K562 (cell line): ENCODE data around the gene MXRA7. TPM values are rescaled to one million over a fixed set of nuclear protein-coding genes. Genes with fewer than 3 reads are reported as not detected.

Experiments
- ATAC-seq: fragments of 200-7000 bp; cut with Tn5 transposase; 3 replicates; pipeline ENCODE4 v1.9.1; 2020; ENCODE audit warnings: moderate library complexity
- BruUV-seq: library from RNA; stranded (reverse); fragments of 400-500 nt; replicated peaks from 2 replicates; lab custom pipeline; 2021; lab: Mats Ljungman, UMichigan
- CTCF ChIA-PET: fragments of 300-600 bp; formaldehyde crosslinking; extraction: SDS; loops from one replicate; lab custom pipeline; 2021; ENCODE audit warnings: low intra/inter-chr PET ratio; lab: Yijun Ruan, JAX
- POLR2A ChIA-PET: fragments of 300-600, 350-650 bp; sonication (Branson Sonifier 250); formaldehyde crosslinking; extraction: SDS; loops from one replicate; lab custom pipeline; 2021; ENCODE audit warnings: antibody characterized with exemption, inconsistent platforms; lab: Yijun Ruan, JAX
- DNase-seq, 4 experiments: peaks; one replicate each; pipeline versions ENCODE4 v3.0.0 to v3.0.0-alpha.2; 2011 to 2018; ENCODE audit warnings: low spot score in 3 of 4, mixed read lengths in 3 of 4; ENCODE audit errors: extremely low read depth in 1 of 4
- FAIRE-seq: peaks from 2 replicates; lab custom pipeline; 2011; peaks lifted over from hg19 to GRCh38; lab: Jason Lieb, UNC
- H2AFZ ChIP-seq: 2 replicates; pipeline ENCODE4 v1.6.0; 2011; ENCODE audit warnings: low read depth, low read length, control low read depth, inconsistent platforms
- H3K27ac ChIP-seq: fragments of 200-600 bp; 3 replicates; pipeline ENCODE4 v1.8.0; 2011; ENCODE audit warnings: low read depth, mild to moderate bottlenecking, control low read depth, inconsistent platforms, low read length, moderate library complexity, mixed read lengths; ENCODE audit errors: extremely low read depth
- H3K27me3 ChIP-seq, 2 experiments: fragments of 300-600 bp in 1 of 2; 2 replicates in 1 of 2; 3 replicates in 1 of 2; pipeline versions ENCODE4 v1.6.0 to v1.8.0; 2011; ENCODE audit warnings: inconsistent platforms in 2 of 2, low read length in 2 of 2, mild to moderate bottlenecking in 1 of 2, mixed read lengths in 1 of 2, moderate library complexity in 1 of 2; ENCODE audit not compliant: control insufficient read depth in 2 of 2, insufficient read depth in 2 of 2
- H3K36me3 ChIP-seq: fragments of 300-600 bp; 3 replicates; pipeline ENCODE4 v1.8.0; 2011; ENCODE audit warnings: mild to moderate bottlenecking, low read length, inconsistent platforms; ENCODE audit not compliant: control insufficient read depth, insufficient read depth
- H3K4me1 ChIP-seq, 2 experiments: fragments of 200-600 bp in 1 of 2; replicated peaks in 1 of 2; 2 replicates in 1 of 2; 3 replicates in 1 of 2; pipeline versions ENCODE4 v1.5.1 to v1.8.0; 2011; ENCODE audit warnings: inconsistent platforms in 2 of 2, low read length in 2 of 2, mild to moderate bottlenecking in 1 of 2, mixed read lengths in 1 of 2, moderate library complexity in 1 of 2; ENCODE audit not compliant: control insufficient read depth in 2 of 2, insufficient read depth in 2 of 2
- H3K4me2 ChIP-seq: 2 replicates; pipeline ENCODE4 v1.6.1; 2011; ENCODE audit warnings: low read length, control low read depth, inconsistent platforms, mixed read lengths; ENCODE audit not compliant: insufficient read depth
- H3K4me3 ChIP-seq: fragments of 200-600 bp; sonication (generic), shearing (Covaris generic); 2 replicates; pipeline ENCODE4 v1.5.1; 2016; ENCODE audit warnings: control low read depth, inconsistent platforms
- H3K79me2 ChIP-seq: fragments of 200-600 bp; 3 replicates; pipeline ENCODE4 v1.8.0; 2011; ENCODE audit warnings: low read length, inconsistent platforms; ENCODE audit not compliant: control insufficient read depth, insufficient read depth
- H3K9ac ChIP-seq, 2 experiments: 2 replicates each; pipeline versions ENCODE4 v1.6.0 to v1.6.1; 2011; ENCODE audit warnings: low read depth in 2 of 2, low read length in 2 of 2, control low read depth in 1 of 2, inconsistent platforms in 1 of 2, mild to moderate bottlenecking in 1 of 2, mixed read lengths in 1 of 2; ENCODE audit not compliant: insufficient read depth in 1 of 2
- H3K9me1 ChIP-seq: one replicate; pipeline ENCODE4 v1.6.0; 2011; ENCODE audit warnings: inconsistent platforms, mild to moderate bottlenecking, low read length, moderate library complexity; ENCODE audit not compliant: control insufficient read depth, insufficient read depth
- H3K9me3 ChIP-seq: replicated peaks from 2 replicates; pipeline ENCODE4 v1.5.1; 2011; ENCODE audit warnings: low read depth, low read length, inconsistent platforms; ENCODE audit not compliant: control insufficient read depth, insufficient read depth
- H4K20me1 ChIP-seq: replicated peaks from 2 replicates; pipeline ENCODE4 v1.6.1; 2011; ENCODE audit warnings: low read length, inconsistent platforms, mixed read lengths; ENCODE audit not compliant: control insufficient read depth, insufficient read depth
- HDAC8 ChIP-seq: fragments of 450-650 bp; IDR thresholded peaks from 2 replicates; pipeline ENCODE4 v1.6.1; 2016; ENCODE audit warnings: mild to moderate bottlenecking, missing genetic modification characterization, moderate library complexity, missing compliant biosample characterization
- ILK ChIP-seq: fragments of 450-650 bp; IDR thresholded peaks from 2 replicates; pipeline ENCODE4 v1.6.1; 2016; ENCODE audit warnings: missing genetic modification characterization, low read depth, mild to moderate bottlenecking, missing compliant biosample characterization, moderate library complexity, borderline replicate concordance
- MTA1 ChIP-seq: fragments of 450-650 bp; IDR thresholded peaks from 2 replicates; pipeline ENCODE4 v1.6.1; 2017; ENCODE audit warnings: borderline replicate concordance
- NBN ChIP-seq: fragments of 450-650 bp; IDR thresholded peaks from 2 replicates; pipeline ENCODE4 v1.6.1; 2016; ENCODE audit warnings: low read depth, mild to moderate bottlenecking
- NCOA1 ChIP-seq: fragments of 450-650 bp; IDR thresholded peaks from 2 replicates; pipeline ENCODE4 v1.6.1; 2016; ENCODE audit warnings: low read depth
- PHF21A ChIP-seq: fragments of 450-650 bp; IDR thresholded peaks from 2 replicates; pipeline ENCODE4 v1.6.1; 2017; ENCODE audit warnings: low read depth, borderline replicate concordance
- SAP30 ChIP-seq: fragments of 200-600 bp; sonication (generic); IDR thresholded peaks from 2 replicates; pipeline ENCODE4 v1.6.1; 2012; ENCODE audit warnings: borderline replicate concordance, low read depth, mild to moderate bottlenecking, moderate library complexity, low read length, control low read depth, inconsistent platforms; ENCODE audit not compliant: insufficient read depth, poor library complexity, severe bottlenecking
- SMARCE1 ChIP-seq: fragments of 450-650 bp; IDR thresholded peaks from 2 replicates; pipeline ENCODE4 v1.7.1; 2016; ENCODE audit warnings: mild to moderate bottlenecking
- XRCC5 ChIP-seq: fragments of 200-400 bp; formaldehyde crosslinking; IDR thresholded peaks from 2 replicates; pipeline ENCODE4 v1.6.1; 2017; ENCODE audit warnings: low read depth, mild to moderate bottlenecking, low read length
- ZNF197 ChIP-seq: fragments of 200-800 bp; sonication (Bioruptor generic); IDR thresholded peaks from 2 replicates; pipeline ENCODE4 v1.6.1; 2016; ENCODE audit warnings: low read depth, missing genetic modification characterization, missing compliant biosample characterization
- ZNF347 ChIP-seq: fragments of 450-650 bp; formaldehyde crosslinking; IDR thresholded peaks from 2 replicates; pipeline ENCODE4 v1.4.0; 2020; ENCODE audit warnings: low read depth, mild to moderate bottlenecking, moderate library complexity
- ZNF445 ChIP-seq: fragments of 250-450 bp; sonication (Bioruptor Pico); IDR thresholded peaks from 2 replicates; pipeline ENCODE4 v1.4.0; 2020; ENCODE audit warnings: low read depth, mild to moderate bottlenecking, moderate library complexity
- ZNF717 ChIP-seq: fragments of 250-450 bp; sonication (Bioruptor Pico); IDR thresholded peaks from 2 replicates; pipeline ENCODE4 v1.5.0; 2021
- WGBS: fragments of 100-300 bp; shearing (Covaris generic); methylation state at CpG from one replicate; pipeline ENCODE4 v1.1.6; 2016; ENCODE audit warnings: low coverage, mixed read lengths; ENCODE audit not compliant: insufficient coverage; ENCODE audit errors: missing lambda C conversion rate; 5-methylcytosine and 5-hydroxymethylcytosine counted together
- in situ Hi-C: fragments of 300-500 bp; cut with MboI; formaldehyde crosslinking; loops from 4 replicates; pipeline ENCODE4 v1.15.0; 2018; ENCODE audit warnings: inconsistent platforms, mixed read lengths
- intact Hi-C: fragments of 100-400 bp; cut with micrococcal nuclease; formaldehyde crosslinking; loops from 2 replicates; pipeline ENCODE4 v1.14.2; 2022
- polyA plus RNA-seq, 8 experiments: library from polyadenylated mRNA; depleted of rRNA in 4 of 8; stranded (reverse) in 5 of 8; unstranded in 3 of 8; fragments of >200 nt; fragmentation: Nextera tagmentation in 2 of 8; fragmentation: Illumina TruSeq in 1 of 8; extraction: Ambion mirVana in 2 of 8; extraction: Trizol in 1 of 8; gene quantifications; 2 replicates each; pipeline versions ENCODE4 v1.2.1 to v1.2.3, GENCODE V29; 2011 to 2014; ENCODE audit warnings: inconsistent platforms in 1 of 8, missing spikeins in 1 of 8
- total RNA-seq, 7 experiments: library from RNA; depleted of rRNA in 6 of 7; stranded (reverse); fragments of >200 nt in 6 of 7; fragmentation: Illumina TruSeq in 2 of 7; extraction: Trizol in 2 of 7; gene quantifications; 2 replicates each; pipeline versions ENCODE4 v1.2.1 to v1.2.3, GENCODE V29; 2011 to 2021; ENCODE audit warnings: low replicate concordance in 1 of 7
- TF ChIP-seq, protein P1 (sequence below), 2 experiments: fragments of 450-650 bp in 1 of 2; IDR thresholded peaks; 2 replicates each; pipeline ENCODE4 v1.6.1; 2011 to 2017; ENCODE audit warnings: low read depth in 2 of 2, antibody characterized with exemption in 1 of 2, borderline replicate concordance in 1 of 2, low read length in 1 of 2, mild to moderate bottlenecking in 1 of 2, mixed read lengths in 1 of 2; ENCODE audit not compliant: control insufficient read depth in 1 of 2
- TF ChIP-seq, protein P2 (sequence below): sonication (generic); formaldehyde crosslinking; IDR thresholded peaks from 2 replicates; pipeline ENCODE4 v1.9.0; 2022; ENCODE audit warnings: mild to moderate bottlenecking, missing genetic modification reagents
- TF ChIP-seq, protein P3 (sequence below): IDR thresholded peaks from 2 replicates; pipeline ENCODE4 v1.6.1; 2016; ENCODE audit warnings: missing genetic modification characterization, missing compliant biosample characterization

MXRA7 gene
- total and polyA plus RNA-seq, 9 of the 15 experiments (the other 6 are each of a cell fraction or from before 2014, with no cell fraction given): 2.6 to 38.4 (median 14.3) TPM

GRCh38 chr17:76735586-76736348 lies 25.0 kb upstream of the MXRA7 start:
- H2AFZ ChIP-seq: no peak overlapping the region
- peak overlapping the region; percentile 85 for H3K4me2 ChIP-seq
- H3K4me1 ChIP-seq: peaks cover 5 to 27% of the 10 kb centered on the region in 2 experiments
- DNase-seq (peak in 1 of 4 experiments; percentile 15), ATAC-seq (no peak), FAIRE-seq (no peak)
- H4K20me1 ChIP-seq: peaks cover 31% of the 10 kb centered on the region
- in situ Hi-C loops (no loop called here), intact Hi-C loops (loop anchor here (2.0 kb wide), 1 partner anchor 53 kb away; no protein-coding TSS in a partner anchor)
- peaks cover 90% of the 10 kb centered on the region for H3K79me2 ChIP-seq
- H3K27ac ChIP-seq: peak overlapping the region; percentile 94
- no TSS peak for BruUV-seq
- H3K27me3 ChIP-seq: no peaks in the 10 kb centered on the region
- H3K9me3 ChIP-seq: no peaks in the 10 kb centered on the region
- 0% methylated on average over 18 of the region's 20 CpGs for WGBS
- peak overlapping the region; percentile 94 to 99 for H3K9ac ChIP-seq
- ChIA-PET CTCF (interaction anchor here (1.0 kb wide), 1 partner anchor 9 kb away, joined by 3 read pairs; no protein-coding TSS in a partner anchor), POLR2A (interaction anchor here (0.6 to 8.5 kb wide), 20 partner anchors 9 to 1202 kb away, joined by 3 to 75 read pairs (median 4); partner anchors contain the start of genes JMJD6 and METTL23)
- H3K36me3 ChIP-seq: peaks cover 54% of the 10 kb centered on the region
- H3K9me1 ChIP-seq: no peaks in the 10 kb centered on the region
- H3K4me3 ChIP-seq: peak overlapping the region; percentile 91
- TF ChIP-seq ZNF717 (CRISPR knock-in tag) (no peak), NBN (0 out of 2 replicates have a peak, but pooled peaks have one; percentile 26), ILK (tag) (no peak), ZNF197 (CRISPR knock-in tag) (0 out of 2 replicates have a peak, but pooled peaks have one; percentile 34), XRCC5 (no peak), ZNF445 (CRISPR knock-in tag) (no peak), SAP30 (no peak), HDAC8 (tag) (no peak), MTA1 (no peak), SMARCE1 (0 out of 2 replicates have a peak, but pooled peaks have one; percentile 17), ZNF347 (no peak), NCOA1 (no peak), PHF21A (no peak)
- TF ChIP-seq, protein P1, sequence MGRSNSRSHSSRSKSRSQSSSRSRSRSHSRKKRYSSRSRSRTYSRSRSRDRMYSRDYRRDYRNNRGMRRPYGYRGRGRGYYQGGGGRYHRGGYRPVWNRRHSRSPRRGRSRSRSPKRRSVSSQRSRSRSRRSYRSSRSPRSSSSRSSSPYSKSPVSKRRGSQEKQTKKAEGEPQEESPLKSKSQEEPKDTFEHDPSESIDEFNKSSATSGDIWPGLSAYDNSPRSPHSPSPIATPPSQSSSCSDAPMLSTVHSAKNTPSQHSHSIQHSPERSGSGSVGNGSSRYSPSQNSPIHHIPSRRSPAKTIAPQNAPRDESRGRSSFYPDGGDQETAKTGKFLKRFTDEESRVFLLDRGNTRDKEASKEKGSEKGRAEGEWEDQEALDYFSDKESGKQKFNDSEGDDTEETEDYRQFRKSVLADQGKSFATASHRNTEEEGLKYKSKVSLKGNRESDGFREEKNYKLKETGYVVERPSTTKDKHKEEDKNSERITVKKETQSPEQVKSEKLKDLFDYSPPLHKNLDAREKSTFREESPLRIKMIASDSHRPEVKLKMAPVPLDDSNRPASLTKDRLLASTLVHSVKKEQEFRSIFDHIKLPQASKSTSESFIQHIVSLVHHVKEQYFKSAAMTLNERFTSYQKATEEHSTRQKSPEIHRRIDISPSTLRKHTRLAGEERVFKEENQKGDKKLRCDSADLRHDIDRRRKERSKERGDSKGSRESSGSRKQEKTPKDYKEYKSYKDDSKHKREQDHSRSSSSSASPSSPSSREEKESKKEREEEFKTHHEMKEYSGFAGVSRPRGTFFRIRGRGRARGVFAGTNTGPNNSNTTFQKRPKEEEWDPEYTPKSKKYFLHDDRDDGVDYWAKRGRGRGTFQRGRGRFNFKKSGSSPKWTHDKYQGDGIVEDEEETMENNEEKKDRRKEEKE (IDR thresholded peaks at IDR 0.05; ENCODE audit: borderline replicate concordance in 1 of 2, control insufficient read depth in 1 of 2, low read depth in 2 of 2, low read length in 1 of 2): 0 out of 4 replicates have a peak, but pooled peaks of 1 of the 2 experiments have one; percentile 52
- TF ChIP-seq, protein P2, sequence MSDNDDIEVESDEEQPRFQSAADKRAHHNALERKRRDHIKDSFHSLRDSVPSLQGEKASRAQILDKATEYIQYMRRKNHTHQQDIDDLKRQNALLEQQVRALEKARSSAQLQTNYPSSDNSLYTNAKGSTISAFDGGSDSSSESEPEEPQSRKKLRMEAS: no peak
- TF ChIP-seq, protein P3, sequence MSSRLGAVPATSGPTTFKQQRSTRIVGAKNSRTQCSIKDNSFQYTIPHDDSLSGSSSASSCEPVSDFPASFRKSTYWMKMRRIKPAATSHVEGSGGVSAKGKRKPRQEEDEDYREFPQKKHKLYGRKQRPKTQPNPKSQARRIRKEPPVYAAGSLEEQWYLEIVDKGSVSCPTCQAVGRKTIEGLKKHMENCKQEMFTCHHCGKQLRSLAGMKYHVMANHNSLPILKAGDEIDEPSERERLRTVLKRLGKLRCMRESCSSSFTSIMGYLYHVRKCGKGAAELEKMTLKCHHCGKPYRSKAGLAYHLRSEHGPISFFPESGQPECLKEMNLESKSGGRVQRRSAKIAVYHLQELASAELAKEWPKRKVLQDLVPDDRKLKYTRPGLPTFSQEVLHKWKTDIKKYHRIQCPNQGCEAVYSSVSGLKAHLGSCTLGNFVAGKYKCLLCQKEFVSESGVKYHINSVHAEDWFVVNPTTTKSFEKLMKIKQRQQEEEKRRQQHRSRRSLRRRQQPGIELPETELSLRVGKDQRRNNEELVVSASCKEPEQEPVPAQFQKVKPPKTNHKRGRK (tag): no peak; the same call in 1 of the 2 replicates
